GM18526 (cell line): ENCODE measurements around the gene UBN2.

Experiments
- POLR2A ChIP-seq: IDR thresholded peaks from 3 replicates; pipeline ENCODE4 v1.6.1; 2011; ENCODE audit not compliant: insufficient read length; ENCODE audit errors: extremely low read depth

Gene UBN2

DNA sequence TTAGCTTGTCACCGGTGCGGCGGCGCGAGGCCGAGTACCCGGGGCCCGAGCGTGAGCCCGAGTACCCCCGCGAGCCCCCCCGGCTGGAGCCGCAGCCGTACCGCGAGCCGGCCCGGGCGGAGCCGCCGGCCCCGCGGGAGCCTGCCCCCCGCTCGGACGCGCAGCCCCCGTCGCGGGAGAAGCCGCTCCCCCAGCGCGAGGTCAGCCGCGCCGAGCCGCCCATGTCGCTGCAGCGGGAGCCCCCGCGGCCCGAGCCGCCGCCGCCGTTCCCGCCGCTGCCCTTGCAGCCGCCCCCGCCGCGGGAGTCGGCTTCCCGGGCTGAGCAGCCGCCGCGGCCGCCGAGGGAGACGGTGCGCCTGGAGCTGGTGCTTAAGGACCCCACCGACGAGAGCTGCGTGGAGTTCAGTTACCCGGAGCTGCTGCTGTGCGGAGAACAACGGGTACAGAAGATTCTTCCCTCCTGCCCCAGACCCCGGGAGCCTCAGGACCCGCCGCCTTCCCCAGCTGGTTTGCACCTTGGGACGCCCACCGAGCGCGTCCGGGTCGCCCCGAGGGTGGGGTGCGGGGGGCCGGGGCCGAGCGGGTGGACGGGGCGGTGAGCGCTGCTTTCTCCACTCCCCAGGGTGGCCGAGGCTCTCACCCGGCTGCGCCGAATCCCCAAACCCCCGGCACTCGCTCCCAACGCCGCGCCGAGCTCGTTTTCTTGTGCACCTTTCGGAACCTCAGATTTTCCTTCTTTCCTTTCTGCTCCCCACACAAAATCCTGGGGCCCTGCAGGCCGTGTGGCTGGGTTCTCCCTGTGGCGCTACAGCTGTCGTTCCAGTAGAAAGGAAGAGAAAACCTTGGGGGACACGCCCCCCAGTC, 708 bp downstream of the UBN2 start:
- no peak for TF ChIP-seq POLR2A

DNA sequence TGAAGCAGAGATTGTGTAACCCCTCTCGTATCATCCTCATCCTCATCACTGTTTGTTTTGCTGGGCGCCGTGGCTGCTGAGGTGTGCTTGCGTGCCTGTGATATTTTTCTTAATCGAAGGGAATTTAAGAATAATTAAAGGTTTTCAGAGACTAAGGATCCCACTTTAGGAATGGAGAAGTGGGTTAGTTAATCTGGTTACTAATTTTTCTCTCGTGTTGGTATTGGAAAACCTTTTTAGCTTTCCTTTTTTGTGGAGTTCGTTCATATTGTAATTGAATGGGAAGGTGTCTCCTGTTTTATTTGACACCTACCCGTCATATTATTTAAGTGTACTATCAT, 1.3 kb downstream of the UBN2 start:
- no peak for TF ChIP-seq POLR2A

DNA sequence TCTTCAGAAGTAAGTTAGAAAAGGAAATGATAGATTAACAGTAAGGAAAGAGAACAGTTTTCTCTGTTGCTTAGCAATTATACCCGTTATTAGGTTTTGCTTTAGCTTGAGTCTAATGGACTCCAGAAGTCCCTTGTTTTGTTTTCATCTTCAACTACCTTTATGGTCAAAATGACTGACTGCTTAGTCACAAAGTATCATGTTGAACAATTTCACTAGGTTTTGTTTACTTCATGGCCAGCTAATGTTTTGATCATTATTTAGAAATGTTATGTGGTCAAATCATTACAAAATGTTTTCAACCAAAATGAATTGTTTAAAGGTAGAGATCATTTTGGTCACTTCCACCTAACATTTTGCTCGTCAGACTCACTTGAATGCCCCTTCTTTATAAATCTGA, 1.9 kb downstream of the UBN2 start:
- no peak for TF ChIP-seq POLR2A

DNA sequence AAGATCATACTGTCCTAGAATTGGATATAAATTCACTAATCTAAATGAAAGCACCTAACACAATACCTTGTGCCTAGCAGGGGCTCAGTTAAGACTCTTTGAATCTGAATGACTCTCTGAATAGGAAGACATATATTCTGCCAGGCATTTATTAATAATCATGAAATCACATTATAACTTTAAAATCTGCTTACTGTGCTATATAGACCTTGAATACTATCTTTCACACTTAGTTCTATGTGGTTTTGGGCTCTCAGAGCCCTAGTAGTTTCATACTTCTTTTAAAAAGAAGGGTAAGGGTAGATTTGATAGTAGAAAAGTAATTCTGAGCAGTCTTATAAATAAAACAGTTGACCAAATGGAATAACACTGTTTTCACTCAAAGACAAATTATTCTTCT, 10.2 kb downstream of the UBN2 start:
- TF ChIP-seq POLR2A, result no peak

DNA sequence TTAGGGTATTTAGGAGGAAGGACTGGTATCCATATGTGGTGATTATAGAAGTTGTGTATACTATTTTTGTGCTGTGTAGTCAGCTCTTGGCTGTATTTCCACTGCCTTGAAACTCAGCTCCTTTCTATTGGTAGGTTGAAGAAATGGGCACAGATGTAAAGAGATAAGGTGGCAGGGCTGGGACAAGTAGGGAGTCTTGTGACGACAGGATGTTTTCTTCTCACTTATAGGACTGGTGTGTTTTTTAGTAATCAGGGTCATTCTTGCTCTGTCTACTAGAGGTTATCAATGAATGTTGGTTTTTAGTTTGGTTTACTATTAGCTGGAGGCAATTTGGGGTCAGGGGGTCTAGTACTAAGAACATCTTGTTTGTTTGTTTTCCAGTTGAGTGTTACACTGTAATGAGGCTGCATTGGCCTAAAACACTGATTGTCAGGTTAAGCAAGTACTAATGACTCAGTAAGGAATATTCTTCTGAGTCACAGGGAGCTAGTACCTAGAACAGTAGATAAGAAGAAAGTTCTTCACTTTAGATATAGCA, 11.8 kb downstream of the UBN2 start:
- no peak for TF ChIP-seq POLR2A

DNA sequence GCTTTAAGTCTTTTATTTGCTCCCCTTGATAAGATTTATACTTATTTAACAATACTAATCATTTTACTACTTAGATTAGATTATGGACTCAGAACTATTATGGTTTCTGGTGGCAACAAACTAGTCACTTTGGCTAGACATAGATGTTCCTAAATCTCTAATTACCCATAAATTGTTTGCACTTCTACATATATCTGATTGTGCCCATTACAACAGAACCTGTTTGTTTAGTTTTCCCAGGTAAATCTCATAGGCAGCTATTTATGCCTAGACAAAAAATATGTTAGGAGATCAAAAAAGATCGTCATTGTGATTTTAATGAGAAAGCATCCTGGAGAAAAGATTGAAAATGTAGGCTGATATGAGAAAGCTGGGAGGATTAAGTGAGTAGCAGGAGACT, 14.4 kb downstream of the UBN2 start:
- TF ChIP-seq POLR2A, result no peak

DNA sequence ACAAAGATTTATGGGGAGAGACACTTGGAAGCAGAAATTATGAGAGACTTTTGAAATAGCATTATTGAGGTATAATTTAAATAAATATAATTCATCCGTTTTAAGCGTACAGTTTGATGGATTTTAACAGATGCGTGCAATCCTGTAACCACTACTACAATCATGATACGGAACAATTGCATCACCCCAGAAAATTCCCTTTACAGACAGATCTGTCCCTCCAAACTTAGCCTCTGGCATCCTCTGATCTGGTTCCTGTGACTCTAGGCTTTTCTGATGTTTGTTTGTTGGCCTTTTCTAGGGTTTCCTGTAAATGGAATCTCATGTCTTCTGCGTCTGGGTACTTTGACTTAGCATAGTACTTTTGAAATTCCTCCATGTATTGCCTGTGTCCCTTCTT, 15.5 kb downstream of the UBN2 start:
- TF ChIP-seq POLR2A, result no peak

DNA sequence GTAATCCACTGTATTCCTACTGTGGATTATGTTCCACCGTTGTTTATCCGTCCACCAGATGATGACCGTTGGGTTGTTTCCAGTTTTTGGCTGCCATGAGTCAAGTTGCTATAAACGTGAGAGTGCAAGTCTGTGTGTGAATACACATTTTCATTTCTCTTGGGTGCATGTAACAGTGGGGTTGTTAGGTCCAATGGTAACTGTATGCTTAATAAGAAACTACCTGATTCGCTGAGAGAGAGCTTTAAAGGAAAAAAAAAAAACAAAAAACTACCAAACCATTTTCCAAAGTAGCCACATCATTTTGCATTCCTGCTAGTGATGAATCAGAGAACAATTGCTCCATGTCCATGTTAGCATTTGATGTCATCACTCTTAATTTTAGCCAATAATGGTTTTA, 15.9 kb downstream of the UBN2 start:
- TF ChIP-seq POLR2A, result no peak

DNA sequence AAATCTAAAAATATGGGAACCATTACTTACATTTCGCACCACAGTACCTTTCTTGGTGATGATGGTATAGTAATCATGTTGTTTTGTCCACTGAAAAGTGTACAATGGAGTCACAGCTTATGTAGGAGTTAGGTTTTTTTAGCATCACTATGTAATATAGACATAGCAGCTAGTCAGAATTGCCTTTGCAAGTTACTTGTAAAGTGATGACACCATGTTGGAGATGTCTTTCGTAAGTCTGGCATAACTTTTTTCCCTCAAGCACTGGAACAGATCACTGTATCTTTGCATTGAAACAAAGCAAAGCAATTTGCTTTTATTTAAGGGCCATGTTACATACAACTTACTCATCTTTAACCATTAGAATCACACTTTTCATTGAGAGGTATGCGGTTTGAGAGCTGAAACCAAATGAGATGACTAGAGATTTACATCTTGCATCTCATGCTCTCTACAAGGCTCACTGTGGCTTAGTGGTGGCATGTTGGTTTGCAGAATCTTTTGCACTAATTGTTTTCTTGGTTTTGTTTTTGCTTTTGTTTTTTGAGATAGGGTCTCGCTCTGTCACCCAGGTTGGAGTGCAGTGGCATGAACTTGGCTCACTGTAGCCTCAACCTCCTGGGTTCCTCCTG, 18.3 kb downstream of the UBN2 start:
- no peak for TF ChIP-seq POLR2A

DNA sequence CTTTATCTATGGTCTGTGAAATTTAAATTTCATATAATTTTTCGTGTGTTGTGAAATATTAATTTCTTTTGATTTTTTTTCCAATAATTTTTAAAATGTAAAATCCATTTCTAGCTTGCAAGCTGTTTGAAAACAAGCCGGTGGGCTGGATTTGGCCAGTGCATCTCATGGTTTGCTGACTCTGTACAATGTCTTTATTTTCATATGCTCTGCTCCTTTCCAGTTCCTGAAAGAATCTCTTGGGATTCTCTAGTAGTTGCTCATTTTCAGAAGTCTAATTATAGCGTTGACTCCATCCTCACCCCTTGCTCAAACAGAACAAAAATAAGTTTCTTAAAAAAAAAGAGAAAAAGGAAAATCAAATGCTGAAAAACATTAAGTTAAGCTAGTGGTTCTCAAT, 21.4 kb downstream of the UBN2 start:
- TF ChIP-seq POLR2A, result no peak

DNA sequence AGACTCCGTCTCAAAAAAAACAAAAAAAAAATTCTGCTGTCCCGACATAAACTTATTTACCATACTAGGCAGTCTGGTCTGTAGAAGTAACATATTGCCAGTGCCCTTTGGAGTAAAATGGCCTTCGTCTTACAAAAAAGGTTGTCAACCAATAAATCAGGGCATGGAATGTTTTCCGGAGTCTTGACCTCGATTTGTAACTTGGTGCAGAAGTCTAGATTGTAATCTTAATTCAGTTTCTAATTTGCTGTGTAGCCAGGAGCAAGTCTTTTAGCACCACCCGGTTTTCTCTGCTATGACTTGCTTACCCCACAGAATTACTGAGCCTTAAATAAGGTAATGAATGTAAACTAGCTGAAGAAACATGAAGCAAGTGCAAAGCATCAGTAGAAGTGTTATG, 23.2 kb downstream of the UBN2 start:
- no peak for TF ChIP-seq POLR2A

DNA sequence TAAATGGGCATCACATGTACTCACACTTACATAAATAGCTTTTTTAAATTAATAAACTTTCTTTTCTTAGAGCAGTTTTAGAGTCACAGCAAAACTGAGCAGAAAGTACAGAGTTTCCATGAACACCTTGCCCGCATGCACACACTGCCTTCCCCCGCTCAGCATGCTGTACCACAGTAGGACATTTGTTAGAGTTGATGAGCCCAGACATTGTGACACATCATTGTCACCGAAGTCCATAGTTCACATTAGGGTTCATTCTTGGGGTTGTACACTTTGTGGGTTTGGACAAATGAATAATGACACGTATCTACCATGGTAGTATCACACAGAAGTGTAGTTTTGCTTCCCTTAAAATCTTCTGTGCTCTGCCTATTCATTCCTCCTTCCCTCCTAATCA, 23.7 kb downstream of the UBN2 start:
- TF ChIP-seq POLR2A, result no peak

DNA sequence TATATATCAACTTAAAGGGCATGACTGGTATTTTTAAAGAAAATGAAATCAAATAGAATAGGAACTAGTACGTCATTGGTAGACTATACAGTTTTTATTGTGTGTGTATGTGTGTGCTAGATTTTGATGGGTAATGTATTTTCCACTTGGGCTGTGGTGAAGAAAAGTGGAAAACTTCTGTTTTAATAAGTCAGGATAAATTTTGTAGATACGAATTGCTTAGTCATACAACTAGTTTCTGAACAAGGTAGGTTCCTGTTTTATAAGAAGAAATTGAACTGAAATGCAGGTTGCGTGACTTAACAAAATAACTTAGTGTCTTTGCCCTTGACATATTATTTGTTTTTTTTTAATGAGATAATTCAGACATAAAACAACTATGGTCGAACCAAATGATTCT, 24.3 kb downstream of the UBN2 start:
- TF ChIP-seq POLR2A, result no peak

DNA sequence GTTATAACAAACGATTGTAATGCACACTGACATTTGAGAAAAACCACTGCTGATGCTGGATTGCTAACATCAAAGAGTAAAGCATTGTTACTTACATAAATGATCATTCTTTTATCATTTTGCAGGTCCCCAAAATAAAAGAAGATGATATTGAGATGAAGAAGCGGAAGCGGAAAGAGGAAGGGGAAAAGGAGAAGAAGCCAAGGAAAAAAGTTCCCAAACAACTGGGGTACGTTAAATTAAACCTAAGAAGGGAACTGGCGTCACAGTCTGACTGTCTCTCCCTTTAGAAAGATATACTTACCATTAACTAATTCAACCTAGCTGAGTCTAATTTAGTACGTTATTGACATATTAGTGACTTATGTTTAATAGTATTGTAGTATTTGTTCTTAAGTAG, 28.1 kb downstream of the UBN2 start:
- TF ChIP-seq POLR2A, result no peak

DNA sequence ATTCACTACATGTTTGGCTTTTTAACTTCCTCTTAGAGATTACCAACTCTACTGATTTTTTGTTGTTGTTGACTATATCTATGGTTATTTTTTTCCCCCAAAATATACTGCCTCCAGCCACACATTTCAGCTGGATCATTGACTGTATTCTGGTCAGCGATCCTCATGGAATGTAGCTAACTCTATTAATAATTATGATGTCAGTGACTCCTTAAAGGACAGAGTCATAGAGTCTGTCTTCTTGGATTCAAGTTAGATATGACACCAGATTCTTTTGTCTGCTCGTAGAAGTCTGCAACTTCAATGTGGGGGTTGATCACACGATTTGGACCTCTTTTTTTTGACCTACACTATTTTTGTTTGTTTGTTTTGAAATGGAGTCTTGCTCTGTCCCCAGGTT, 33.2 kb downstream of the UBN2 start:
- TF ChIP-seq POLR2A, result no peak

DNA sequence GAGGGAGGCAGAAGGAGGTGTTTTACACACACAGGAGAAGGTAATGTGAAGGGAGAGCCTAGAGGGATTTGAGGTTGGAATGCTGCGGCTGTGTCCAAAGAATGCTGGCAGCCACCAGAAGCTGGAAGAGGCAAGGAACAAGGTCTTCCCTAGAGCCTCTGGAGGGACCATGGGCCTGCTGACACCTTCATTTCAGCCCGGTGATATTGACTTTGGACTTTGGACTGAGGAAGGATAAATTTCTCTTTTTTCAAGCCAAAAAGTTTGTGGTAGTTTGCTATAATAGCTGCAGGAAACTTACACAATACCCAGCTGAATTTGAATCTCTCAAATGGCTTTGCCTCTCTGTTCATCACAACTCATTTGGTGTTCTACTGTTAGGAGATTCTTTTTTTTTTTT, 34.6 kb downstream of the UBN2 start:
- TF ChIP-seq POLR2A, result no peak

DNA sequence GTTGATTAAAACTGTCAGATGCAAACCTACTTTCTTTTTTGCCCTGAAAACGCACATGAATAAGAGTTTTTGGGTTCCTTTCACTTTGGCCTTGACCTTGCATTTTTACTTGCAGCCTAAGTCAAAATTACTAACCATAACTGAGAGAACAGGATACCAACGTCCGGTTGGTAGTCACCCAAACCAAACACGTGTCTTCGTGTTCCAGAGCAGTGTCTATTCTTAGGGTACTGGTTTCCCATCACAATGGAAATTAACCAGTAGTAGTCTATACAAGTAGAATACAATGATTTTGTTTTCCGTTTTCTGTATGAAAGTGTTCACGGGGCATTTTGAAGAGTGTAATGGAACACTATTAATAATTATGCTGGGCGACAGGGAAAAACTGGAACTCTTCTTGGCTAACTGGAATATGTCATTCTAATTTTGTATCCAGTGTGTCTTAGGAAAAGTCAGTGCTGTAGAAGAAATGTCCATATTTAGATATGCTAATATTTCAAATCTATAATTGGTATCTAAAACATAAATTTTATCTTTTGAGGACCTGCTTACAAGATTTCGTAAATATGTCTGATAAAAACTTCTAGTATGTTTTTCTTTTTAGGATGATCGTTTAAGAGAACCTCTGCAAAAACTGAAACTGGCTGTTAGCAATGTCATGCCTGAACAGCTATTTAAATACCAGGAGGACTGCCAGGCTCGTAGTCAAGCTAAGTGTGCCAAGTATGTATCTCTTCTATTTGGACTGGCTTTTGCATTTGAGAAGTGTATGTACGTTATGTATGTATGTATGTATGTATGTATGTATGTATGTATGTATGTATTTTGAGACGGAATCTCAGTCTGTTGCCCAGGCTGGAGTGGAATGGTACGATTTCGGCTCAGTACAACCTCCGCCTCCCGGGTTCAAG, 40.9 kb downstream of the UBN2 start:
- no peak for TF ChIP-seq POLR2A
